ENCODE measurements around the gene STK33.

Gene STK33

GRCh38 chr11:8389029-8389996, 204.7 kb downstream of the STK33 start:
- no peak overlapping the region for H3K4me3 ChIP-seq (ENCODE audit: low read length)
- DNase-seq (ENCODE audit: low read depth), result no peak
- TF ChIP-seq CTCF (IDR thresholded peaks at IDR 0.05; ENCODE audit: insufficient read depth, low read depth, low read length, missing control alignments), result no peak

- DNase-seq (ENCODE audit: low read depth), result no peak
- TF ChIP-seq CTCF (IDR thresholded peaks at IDR 0.05; ENCODE audit: insufficient read depth, low read depth, low read length, missing control alignments), result no peak
- no peak overlapping the region for H3K4me3 ChIP-seq (ENCODE audit: low read length)
These were observed 206.3 kb downstream of the STK33 start for GRCh38 chr11:8387693-8388092.

GRCh38 chr11:8387141-8387540, 206.9 kb downstream of the STK33 start:
- TF ChIP-seq CTCF (IDR thresholded peaks at IDR 0.05; ENCODE audit: insufficient read depth, low read depth, low read length, missing control alignments), result no peak
- no peak overlapping the region for H3K4me3 ChIP-seq (ENCODE audit: low read length)
- DNase-seq (ENCODE audit: low read depth), result peak; percentile 21

- TF ChIP-seq CTCF (IDR thresholded peaks at IDR 0.05; ENCODE audit: insufficient read depth, low read depth, low read length, missing control alignments), result no peak
- DNase-seq (ENCODE audit: low read depth), result no peak
- no peak overlapping the region for H3K4me3 ChIP-seq (ENCODE audit: low read length)
These were observed 207.7 kb downstream of the STK33 start for GRCh38 chr11:8386134-8386864.

- no peak overlapping the region for H3K4me3 ChIP-seq (ENCODE audit: low read length)
- no peak for TF ChIP-seq CTCF (IDR thresholded peaks at IDR 0.05; ENCODE audit: insufficient read depth, low read depth, low read length, missing control alignments)
These were observed 209.7 kb downstream of the STK33 start for GRCh38 chr11:8384199-8384821.

GRCh38 chr11:8383627-8384026, 210.4 kb downstream of the STK33 start:
- no peak for DNase-seq (ENCODE audit: low read depth)
- TF ChIP-seq CTCF (IDR thresholded peaks at IDR 0.05; ENCODE audit: insufficient read depth, low read depth, low read length, missing control alignments), result no peak
- H3K4me3 ChIP-seq (ENCODE audit: low read length), result no peak overlapping the region

More at GRCh38 chr11:8384199-8384821, 209.7 kb downstream of the STK33 start:
- peak; percentile 23 for DNase-seq (ENCODE audit: low read depth)

Measured in epithelial cell of esophagus (primary cell).